ENCODE data around the gene ZSWIM5.
"Not testable (repeated sequence)": the region's sequence is repeated elsewhere in the genome, so short reads cannot be mapped to it uniquely, and the experiment has no call there.

Gene ZSWIM5

DNA sequence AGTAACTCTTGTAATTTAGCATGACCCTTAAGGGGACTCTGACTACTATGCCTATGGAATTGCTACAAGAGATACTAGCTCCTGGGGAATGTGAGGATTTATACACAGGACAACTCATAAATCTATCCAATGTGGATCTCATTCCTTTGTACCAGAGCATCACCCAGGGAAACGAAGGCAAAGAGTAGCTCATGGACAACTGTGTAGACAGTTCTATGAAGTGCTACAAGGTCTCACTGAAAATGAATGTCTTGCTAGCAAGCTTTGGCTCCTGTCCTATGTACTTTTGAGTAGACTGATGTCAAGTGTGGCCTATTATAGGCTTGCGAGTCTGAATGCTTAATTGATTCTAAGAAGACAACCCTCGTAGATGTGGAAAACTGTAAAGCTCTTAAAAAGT lies 93.7 kb downstream of the ZSWIM5 start:
- H3K36me3 ChIP-seq (ENCODE audit: insufficient read depth, low read length): no peaks in the 10 kb centered on the region
- H3K27me3 ChIP-seq (ENCODE audit: insufficient read depth, low read length): no peaks in the 10 kb centered on the region
- no peak overlapping the region for H3K4me3 ChIP-seq (ENCODE audit: low read length)
- H3K9me3 ChIP-seq (ENCODE audit: low read length): peaks cover 5% of the 10 kb centered on the region
- H3K4me1 ChIP-seq (ENCODE audit: insufficient read depth, low read length): no peaks in the 10 kb centered on the region
- H2AFZ ChIP-seq (ENCODE audit: low read depth, low read length): no peak overlapping the region

DNA sequence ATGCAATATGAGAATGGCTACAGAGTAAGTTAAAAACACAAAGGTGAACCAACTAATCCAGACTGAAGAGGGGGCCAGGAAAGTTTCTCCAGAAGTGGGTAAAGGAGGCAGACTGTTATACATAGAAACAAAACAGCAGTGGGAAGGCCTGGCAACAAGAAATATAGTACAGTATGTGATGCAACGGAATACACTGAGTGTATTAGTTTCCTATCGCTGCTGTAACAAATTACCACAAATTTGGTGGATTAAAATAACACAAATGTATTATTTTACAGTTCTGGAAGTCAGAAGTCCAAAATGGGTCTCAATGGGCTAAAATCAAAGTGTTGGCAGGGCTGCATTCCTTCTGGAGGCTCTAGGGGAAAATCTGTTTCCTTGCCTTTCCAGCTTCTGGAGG lies 95.2 kb downstream of the ZSWIM5 start:
- Histone ChIP-seq H3K36me3 (ENCODE audit: insufficient read depth, low read length) (no peaks in the 10 kb centered on the region), H3K27me3 (ENCODE audit: insufficient read depth, low read length) (no peaks in the 10 kb centered on the region), H2AFZ (ENCODE audit: low read depth, low read length) (no peak overlapping the region), H3K4me1 (ENCODE audit: insufficient read depth, low read length) (no peaks in the 10 kb centered on the region), H3K4me3 (ENCODE audit: low read length) (no peak overlapping the region), H3K9me3 (ENCODE audit: low read length) (peaks cover 5% of the 10 kb centered on the region)

DNA sequence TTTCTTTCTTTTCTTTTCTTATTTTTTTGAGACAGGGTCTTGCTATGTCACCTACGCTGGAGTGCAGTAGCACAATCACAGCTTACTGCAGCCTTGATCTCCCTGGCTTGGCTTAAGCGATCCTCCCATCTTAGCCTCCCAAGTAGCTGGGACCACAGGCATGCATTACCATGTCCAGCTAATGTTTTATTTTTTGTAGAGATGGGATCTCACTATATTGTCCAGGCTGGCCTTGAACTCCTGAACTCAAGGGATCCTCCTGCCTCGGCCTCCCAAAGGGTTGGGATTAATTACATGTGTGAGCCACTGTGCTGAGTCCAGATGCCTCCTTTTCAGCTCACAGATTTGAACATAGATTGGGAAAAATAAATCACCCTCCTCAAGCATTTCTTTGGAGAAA lies 98.6 kb downstream of the ZSWIM5 start:
- H2AFZ ChIP-seq (ENCODE audit: low read depth, low read length): no peak overlapping the region

DNA sequence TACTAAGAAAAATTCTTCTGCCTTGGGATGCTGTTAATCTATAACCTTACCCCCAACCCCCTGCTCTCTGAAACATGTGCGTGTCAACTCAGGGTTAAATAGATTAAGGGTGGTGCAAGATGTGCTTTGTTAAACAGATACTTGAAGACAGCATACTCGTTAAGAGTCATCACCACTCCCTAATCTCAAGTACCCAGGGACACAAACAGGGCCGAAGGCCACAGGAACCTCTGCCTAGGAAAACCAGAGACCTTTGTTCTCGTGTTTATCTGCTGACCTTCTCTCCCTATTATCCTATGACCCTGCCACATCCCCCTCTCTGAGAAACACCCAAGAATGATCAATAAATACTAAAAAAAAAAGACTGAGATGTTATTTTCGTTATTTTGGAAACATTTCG lies 99.5 kb downstream of the ZSWIM5 start:
- not testable (repeated sequence) for H3K4me3 ChIP-seq (ENCODE audit: low read length); H2AFZ ChIP-seq (ENCODE audit: low read depth, low read length); H3K9me3 ChIP-seq (ENCODE audit: low read length); H3K4me1 ChIP-seq (ENCODE audit: insufficient read depth, low read length); H3K36me3 ChIP-seq (ENCODE audit: insufficient read depth, low read length); H3K27me3 ChIP-seq (ENCODE audit: insufficient read depth, low read length)

More for the DNA sequence above, 98.6 kb downstream of the ZSWIM5 start:
- Histone ChIP-seq H3K36me3 (ENCODE audit: insufficient read depth, low read length) (no peaks in the 10 kb centered on the region), H3K27me3 (ENCODE audit: insufficient read depth, low read length) (no peaks in the 10 kb centered on the region), H3K9me3 (ENCODE audit: low read length) (no peaks in the 10 kb centered on the region), H3K4me3 (ENCODE audit: low read length) (no peak overlapping the region), H3K4me1 (ENCODE audit: insufficient read depth, low read length) (peaks cover 3% of the 10 kb centered on the region)

DNA sequence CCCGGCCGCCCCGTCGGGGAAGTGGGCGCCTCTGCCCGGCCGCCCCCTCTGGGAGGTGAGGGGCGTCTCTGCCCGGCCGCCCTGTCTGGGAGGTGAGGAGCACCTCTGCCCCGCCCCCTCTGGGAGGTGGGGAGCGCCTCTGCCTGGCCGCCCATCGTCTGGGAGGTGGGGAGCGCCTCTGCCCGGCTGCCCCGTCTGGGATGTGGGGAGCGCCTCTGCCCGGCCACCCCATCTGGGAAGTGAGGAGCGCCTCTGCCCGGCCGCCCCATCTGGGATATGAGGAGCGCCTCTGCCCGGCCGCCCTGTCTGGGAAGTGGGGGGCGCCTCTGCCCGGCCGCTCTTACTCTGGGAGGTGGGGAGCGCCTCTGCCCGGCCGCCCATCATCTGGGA lies 100.3 kb downstream of the ZSWIM5 start:
- not testable (repeated sequence) for H3K36me3 ChIP-seq (ENCODE audit: insufficient read depth, low read length); H2AFZ ChIP-seq (ENCODE audit: low read depth, low read length); H3K9me3 ChIP-seq (ENCODE audit: low read length); H3K27me3 ChIP-seq (ENCODE audit: insufficient read depth, low read length); H3K4me1 ChIP-seq (ENCODE audit: insufficient read depth, low read length); H3K4me3 ChIP-seq (ENCODE audit: low read length)

DNA sequence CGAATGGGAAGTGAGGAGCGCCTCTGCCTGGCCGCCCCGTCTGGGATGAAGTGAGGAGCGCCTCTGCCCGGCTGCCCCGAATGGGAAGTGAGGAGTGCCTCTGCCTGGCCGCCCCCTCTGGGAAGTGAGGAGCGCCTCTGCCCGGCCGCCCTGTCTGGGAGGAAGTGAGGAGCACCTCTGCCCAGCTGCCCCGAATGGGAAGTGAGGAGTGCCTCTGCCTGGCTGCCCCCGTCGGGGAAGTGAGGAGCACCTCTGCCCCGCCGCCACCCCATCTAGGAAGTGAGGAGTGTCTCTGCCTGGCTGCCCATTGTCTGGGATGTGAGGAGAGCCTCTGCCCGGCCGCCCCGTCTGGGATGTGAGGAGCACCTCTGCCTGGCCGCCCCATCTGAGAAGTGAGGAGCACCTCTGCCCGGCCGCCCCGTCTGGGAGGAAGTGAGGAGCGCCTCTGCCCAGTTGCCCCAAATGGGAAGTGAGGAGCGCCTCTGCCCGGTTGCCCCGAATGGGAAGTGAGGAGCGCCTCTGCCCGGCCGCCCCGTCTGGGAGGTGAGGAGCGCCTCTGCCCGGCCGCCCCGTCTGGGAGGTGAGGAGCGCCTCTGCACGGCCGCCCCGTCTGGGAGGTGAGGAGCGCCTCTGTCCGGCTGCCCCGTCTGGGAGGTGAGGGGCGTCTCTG lies 100.8 kb downstream of the ZSWIM5 start:
- not testable (repeated sequence) for H2AFZ ChIP-seq (ENCODE audit: low read depth, low read length); H3K27me3 ChIP-seq (ENCODE audit: insufficient read depth, low read length); H3K4me1 ChIP-seq (ENCODE audit: insufficient read depth, low read length); H3K9me3 ChIP-seq (ENCODE audit: low read length); H3K4me3 ChIP-seq (ENCODE audit: low read length); H3K36me3 ChIP-seq (ENCODE audit: insufficient read depth, low read length)

- no peaks in the 10 kb centered on the region for H3K9me3 ChIP-seq (ENCODE audit: low read length)
Observed at GRCh38 chr1:45103534-45103933, 102.9 kb downstream of the ZSWIM5 start.

DNA sequence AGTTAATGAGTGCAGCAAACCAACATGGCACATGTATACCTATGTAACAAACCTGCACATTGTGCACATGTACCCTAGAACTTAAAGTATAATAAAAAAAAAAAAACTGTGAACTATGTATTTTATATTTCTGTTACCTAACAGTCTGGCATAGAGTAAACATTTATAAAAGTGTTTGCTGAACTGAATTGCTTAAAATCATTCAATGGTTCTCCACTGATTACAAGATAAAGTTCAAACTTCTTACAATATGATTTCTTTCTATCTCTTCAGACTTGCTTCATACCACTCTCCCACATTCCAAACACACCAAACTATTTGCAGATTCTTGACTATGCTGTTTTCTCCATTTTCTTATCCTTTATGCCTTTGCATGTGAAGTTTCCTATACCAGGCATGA lies 104.5 kb downstream of the ZSWIM5 start:
- peaks cover 3% of the 10 kb centered on the region for H3K4me1 ChIP-seq (ENCODE audit: insufficient read depth, low read length)

More at GRCh38 chr1:45103534-45103933, 102.9 kb downstream of the ZSWIM5 start:
- Histone ChIP-seq H3K36me3 (ENCODE audit: insufficient read depth, low read length) (no peaks in the 10 kb centered on the region), H3K27me3 (ENCODE audit: insufficient read depth, low read length) (no peaks in the 10 kb centered on the region), H2AFZ (ENCODE audit: low read depth, low read length) (no peak overlapping the region), H3K4me1 (ENCODE audit: insufficient read depth, low read length) (peaks cover 3% of the 10 kb centered on the region), H3K4me3 (ENCODE audit: low read length) (no peak overlapping the region)

GRCh38 chr1:45101528-45101927 lies 104.9 kb downstream of the ZSWIM5 start:
- H3K36me3 ChIP-seq (ENCODE audit: insufficient read depth, low read length); H3K4me3 ChIP-seq (ENCODE audit: low read length); H2AFZ ChIP-seq (ENCODE audit: low read depth, low read length); H3K9me3 ChIP-seq (ENCODE audit: low read length); H3K4me1 ChIP-seq (ENCODE audit: insufficient read depth, low read length); H3K27me3 ChIP-seq (ENCODE audit: insufficient read depth, low read length): not testable (repeated sequence)

More for the DNA sequence above, 104.5 kb downstream of the ZSWIM5 start:
- no peaks in the 10 kb centered on the region for H3K9me3 ChIP-seq (ENCODE audit: low read length)
- no peaks in the 10 kb centered on the region for H3K36me3 ChIP-seq (ENCODE audit: insufficient read depth, low read length)
- H2AFZ ChIP-seq (ENCODE audit: low read depth, low read length): no peak overlapping the region
- H3K4me3 ChIP-seq (ENCODE audit: low read length): no peak overlapping the region
- no peaks in the 10 kb centered on the region for H3K27me3 ChIP-seq (ENCODE audit: insufficient read depth, low read length)

DNA sequence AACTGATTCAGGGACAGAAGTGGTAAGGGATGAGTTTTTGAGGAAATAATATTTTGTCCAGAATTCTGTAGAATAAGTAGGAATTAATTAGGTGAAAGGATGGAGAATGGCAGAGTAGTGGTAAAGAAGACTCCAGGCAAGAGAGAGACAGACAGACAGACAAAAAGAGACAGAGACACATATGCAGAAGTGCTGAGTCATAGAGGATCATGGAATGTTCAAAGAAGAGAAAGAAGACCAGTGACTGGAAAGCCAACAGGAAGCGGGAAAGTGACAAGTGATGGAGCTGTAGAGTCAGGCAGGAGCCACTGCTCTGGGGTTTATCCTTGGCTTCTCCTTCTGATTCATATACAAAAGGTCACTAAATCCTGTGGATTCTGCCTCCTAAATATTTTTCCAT lies 108.5 kb downstream of the ZSWIM5 start:
- H3K9me3 ChIP-seq (ENCODE audit: low read length): no peaks in the 10 kb centered on the region
- no peak overlapping the region for H2AFZ ChIP-seq (ENCODE audit: low read depth, low read length)
- H3K4me3 ChIP-seq (ENCODE audit: low read length): no peak overlapping the region
- no peaks in the 10 kb centered on the region for H3K4me1 ChIP-seq (ENCODE audit: insufficient read depth, low read length)
- H3K36me3 ChIP-seq (ENCODE audit: insufficient read depth, low read length): no peaks in the 10 kb centered on the region
- H3K27me3 ChIP-seq (ENCODE audit: insufficient read depth, low read length): no peaks in the 10 kb centered on the region

- Histone ChIP-seq H3K4me3 (ENCODE audit: low read length) (no peak overlapping the region), H3K27me3 (ENCODE audit: insufficient read depth, low read length) (no peaks in the 10 kb centered on the region), H3K36me3 (ENCODE audit: insufficient read depth, low read length) (no peaks in the 10 kb centered on the region), H3K9me3 (ENCODE audit: low read length) (no peaks in the 10 kb centered on the region), H2AFZ (ENCODE audit: low read depth, low read length) (no peak overlapping the region), H3K4me1 (ENCODE audit: insufficient read depth, low read length) (no peaks in the 10 kb centered on the region)
Observed at GRCh38 chr1:45097079-45097478, 109.3 kb downstream of the ZSWIM5 start.

GRCh38 chr1:45095450-45095849 lies 111.0 kb downstream of the ZSWIM5 start:
- Histone ChIP-seq H2AFZ (ENCODE audit: low read depth, low read length) (no peak overlapping the region), H3K4me1 (ENCODE audit: insufficient read depth, low read length) (no peaks in the 10 kb centered on the region), H3K4me3 (ENCODE audit: low read length) (no peak overlapping the region), H3K27me3 (ENCODE audit: insufficient read depth, low read length) (no peaks in the 10 kb centered on the region), H3K36me3 (ENCODE audit: insufficient read depth, low read length) (no peaks in the 10 kb centered on the region), H3K9me3 (ENCODE audit: low read length) (no peaks in the 10 kb centered on the region)

- not testable (repeated sequence) for H2AFZ ChIP-seq (ENCODE audit: low read depth, low read length); H3K27me3 ChIP-seq (ENCODE audit: insufficient read depth, low read length); H3K9me3 ChIP-seq (ENCODE audit: low read length); H3K4me3 ChIP-seq (ENCODE audit: low read length); H3K4me1 ChIP-seq (ENCODE audit: insufficient read depth, low read length); H3K36me3 ChIP-seq (ENCODE audit: insufficient read depth, low read length)
Observed at GRCh38 chr1:45094371-45094770, 112.0 kb downstream of the ZSWIM5 start.

- Histone ChIP-seq H3K9me3 (ENCODE audit: low read length) (no peaks in the 10 kb centered on the region), H3K4me1 (ENCODE audit: insufficient read depth, low read length) (peaks cover under 1% of the 10 kb centered on the region), H2AFZ (ENCODE audit: low read depth, low read length) (no peak overlapping the region), H3K4me3 (ENCODE audit: low read length) (no peak overlapping the region), H3K36me3 (ENCODE audit: insufficient read depth, low read length) (no peaks in the 10 kb centered on the region), H3K27me3 (ENCODE audit: insufficient read depth, low read length) (no peaks in the 10 kb centered on the region)
Observed at GRCh38 chr1:45093334-45093733, 113.1 kb downstream of the ZSWIM5 start.

All from neuron (in vitro differentiated cells).